HFFc6 (cell line): ENCODE results near the gene SLC1A1. TPM values are rescaled to one million over a fixed set of nuclear protein-coding genes. Genes with fewer than 3 reads are reported as not detected.

ENCODE experiments used
- DNase-seq: peaks from one replicate; pipeline ENCODE4 v3.0.0-alpha.2; 2018
- H3K27ac Mint-ChIP-seq: 2 replicates; pipeline ENCODE4 v1.8.0; 2020; ENCODE audit warnings: mild to moderate bottlenecking, mixed read lengths
- H3K27me3 Mint-ChIP-seq: 2 replicates; pipeline ENCODE4 v1.8.0; 2021; ENCODE audit warnings: mild to moderate bottlenecking, moderate library complexity, mixed read lengths; ENCODE audit not compliant: insufficient read depth
- H3K36me3 Mint-ChIP-seq: 2 replicates; pipeline ENCODE4 v1.8.0; 2021; ENCODE audit warnings: low read depth, mixed read lengths
- H3K4me1 Mint-ChIP-seq: 2 replicates; pipeline ENCODE4 v1.8.0; 2020; ENCODE audit warnings: low read depth, mixed read lengths
- H3K4me3 Mint-ChIP-seq: 2 replicates; pipeline ENCODE4 v1.8.0; 2020; ENCODE audit warnings: mild to moderate bottlenecking, moderate library complexity, mixed read lengths
- H3K9me3 Mint-ChIP-seq: 2 replicates; pipeline ENCODE4 v1.8.0; 2020; ENCODE audit warnings: mild to moderate bottlenecking, mixed read lengths
- CTCF ChIP-seq: fragments of 200-600 bp; sonication (generic); IDR thresholded peaks from 2 replicates; pipeline ENCODE4 v1.5.0; 2021; ENCODE audit warnings: antibody characterized with exemption, mild to moderate bottlenecking
- total RNA-seq, 6 experiments: library from RNA; stranded (reverse); fragmentation: NEBNext Ultra II Directional; extraction: Animal tissue kit (Norgen Biotek cat#: 25700); gene quantifications; 2 replicates in 1 of 6; 3 replicates in 5 of 6; pipeline ENCODE4 v1.2.3, GENCODE V29; 2021

The SLC1A1 gene
- total RNA-seq, 6 experiments from 2014 or later: 0.43 to 1.4 (median 0.79) TPM

- H3K27ac Mint-ChIP-seq: no peak overlapping the region
- DNase-seq: no peak
Measured at GRCh38 chr9:4592886-4593285, 102.6 kb downstream of the SLC1A1 start.

GRCh38 chr9:4594545-4594944 is 104.3 kb downstream of the SLC1A1 start:
- no peak for TF ChIP-seq CTCF
- H3K9me3 Mint-ChIP-seq: no peaks in the 10 kb centered on the region
- peaks cover 4% of the 10 kb centered on the region; the same call in 1 of the 2 replicates for H3K4me1 Mint-ChIP-seq
- no peak overlapping the region for H3K4me3 Mint-ChIP-seq
- no peak overlapping the region for H3K27ac Mint-ChIP-seq
- DNase-seq: no peak
- peaks cover 24% of the 10 kb centered on the region; the same call in 1 of the 2 replicates for H3K27me3 Mint-ChIP-seq
- H3K36me3 Mint-ChIP-seq: no peaks in the 10 kb centered on the region

More at GRCh38 chr9:4592886-4593285, 102.6 kb downstream of the SLC1A1 start:
- Mint-ChIP-seq H3K9me3 (no peaks in the 10 kb centered on the region), H3K36me3 (no peaks in the 10 kb centered on the region), H3K27me3 (peaks cover 25% of the 10 kb centered on the region), H3K4me3 (no peak overlapping the region), H3K4me1 (peaks cover 4% of the 10 kb centered on the region; the same call in 1 of the 2 replicates)
- no peak for TF ChIP-seq CTCF

- no peaks in the 10 kb centered on the region for H3K9me3 Mint-ChIP-seq
- no peak overlapping the region for H3K4me3 Mint-ChIP-seq
- no peak for DNase-seq
- H3K4me1 Mint-ChIP-seq: peaks cover 4% of the 10 kb centered on the region; the same call in 1 of the 2 replicates
- H3K27me3 Mint-ChIP-seq: peaks cover 28% of the 10 kb centered on the region; the same call in 1 of the 2 replicates
- no peaks in the 10 kb centered on the region for H3K36me3 Mint-ChIP-seq
- no peak overlapping the region for H3K27ac Mint-ChIP-seq
- no peak for TF ChIP-seq CTCF
Measured at GRCh38 chr9:4594994-4595393, 104.7 kb downstream of the SLC1A1 start.

GRCh38 chr9:4596165-4596922 is 106.1 kb downstream of the SLC1A1 start:
- no peak for TF ChIP-seq CTCF
- Mint-ChIP-seq H3K27me3 (peaks cover 32% of the 10 kb centered on the region), H3K27ac (no peak overlapping the region), H3K4me1 (peaks cover 4% of the 10 kb centered on the region; the same call in 1 of the 2 replicates), H3K36me3 (no peaks in the 10 kb centered on the region), H3K9me3 (no peaks in the 10 kb centered on the region), H3K4me3 (no peak overlapping the region)
- no peak for DNase-seq

GRCh38 chr9:4600368-4600767 is 110.1 kb downstream of the SLC1A1 start:
- TF ChIP-seq CTCF: no peak
- Mint-ChIP-seq H3K9me3 (no peaks in the 10 kb centered on the region), H3K4me1 (no peaks in the 10 kb centered on the region), H3K27me3 (peaks cover 23% of the 10 kb centered on the region), H3K36me3 (no peaks in the 10 kb centered on the region), H3K4me3 (no peak overlapping the region), H3K27ac (no peak overlapping the region)
- DNase-seq: no peak
